ENCODE measurements around the gene NDUFA13.

The NDUFA13 gene

DNA sequence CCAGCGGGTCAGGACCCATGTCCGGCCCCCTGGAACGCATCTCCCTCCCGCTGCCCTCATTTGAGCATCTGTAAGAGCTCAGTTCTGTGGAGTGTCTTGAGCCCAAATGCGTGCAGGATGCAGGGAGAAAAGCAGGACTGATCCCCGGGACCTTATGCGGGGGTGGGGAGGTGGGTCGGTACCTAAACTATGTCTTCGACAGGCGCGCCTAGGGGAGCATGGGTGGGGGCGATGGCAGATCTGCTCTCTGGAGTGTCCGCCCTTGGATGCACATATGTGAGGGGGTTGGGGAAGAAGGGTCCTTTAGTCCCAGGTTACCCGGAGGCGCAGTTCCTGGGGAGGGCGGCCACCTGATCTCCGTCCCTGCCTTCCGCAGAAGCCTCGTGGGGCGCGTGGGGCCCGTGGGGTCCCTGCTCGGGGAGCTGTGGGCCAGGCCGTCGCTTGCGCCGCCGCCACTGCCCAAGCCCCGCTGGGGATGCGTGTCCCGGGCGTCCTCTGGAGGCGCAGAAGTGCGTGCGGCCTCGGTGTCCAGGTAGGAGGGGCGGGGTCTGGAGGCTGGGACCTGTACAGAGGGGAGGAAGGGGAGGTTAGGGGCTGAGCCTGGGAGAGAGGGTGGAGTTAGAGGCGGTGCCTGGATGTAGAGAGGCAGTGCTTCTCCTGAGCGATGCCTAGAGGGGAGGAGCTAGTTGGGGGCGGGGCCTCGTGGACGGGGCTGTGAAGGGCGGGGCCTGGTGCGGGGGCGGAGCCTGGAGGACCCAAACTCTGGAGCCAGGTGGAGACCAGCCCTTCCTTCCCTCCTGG lies 24.9 kb downstream of the NDUFA13 start:
- in situ Hi-C loops (cut with HindIII; ENCODE audit: low pct_ligation_motif_present, low pct_unique_long_range_greater_than_20kb, low sequenced_read_pairs), result no loop called here
- no peak for DNase-seq

DNA sequence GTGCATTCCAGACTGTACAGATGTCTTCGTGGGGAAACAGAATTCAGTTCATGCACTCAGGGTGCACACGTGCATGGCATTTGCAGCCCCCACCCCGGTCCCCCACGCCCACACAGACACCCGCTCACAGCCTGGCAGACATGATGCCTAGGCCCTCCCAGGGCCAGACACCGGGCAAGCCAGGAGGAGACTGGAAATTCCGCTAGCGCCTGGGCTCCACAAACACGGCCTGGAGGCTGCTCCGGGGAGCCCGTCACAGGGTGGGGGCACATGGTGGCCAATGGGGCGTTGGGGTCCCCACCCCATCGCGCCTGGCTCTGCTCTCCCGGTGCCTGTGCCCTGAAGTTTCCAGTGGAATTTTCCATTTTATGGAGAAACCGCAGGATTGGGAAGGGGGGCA lies 25.6 kb downstream of the NDUFA13 start:
- DNase-seq, result no peak
- in situ Hi-C loops (cut with HindIII; ENCODE audit: low pct_ligation_motif_present, low pct_unique_long_range_greater_than_20kb, low sequenced_read_pairs), result no loop called here

DNA sequence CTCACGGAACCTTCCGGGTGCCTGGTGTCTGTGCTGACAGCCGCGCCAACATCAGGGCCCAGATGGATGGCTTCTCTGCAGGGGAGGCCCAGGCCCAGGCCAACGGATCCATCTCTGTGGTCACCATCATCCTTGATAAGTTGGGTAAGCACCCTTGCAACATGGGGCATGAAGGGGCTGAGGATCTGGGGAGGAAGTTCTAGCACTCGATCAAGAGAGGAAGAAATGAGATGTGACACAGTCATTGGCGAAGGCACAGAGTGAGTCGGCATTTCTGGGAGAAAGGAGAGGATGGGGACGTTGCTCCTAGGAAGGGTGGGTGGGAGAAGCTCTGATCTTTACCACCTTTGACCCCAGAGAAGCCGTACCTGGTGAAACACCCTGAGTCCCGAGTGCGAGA lies 26.5 kb downstream of the NDUFA13 start:
- in situ Hi-C loops (cut with HindIII; ENCODE audit: low pct_ligation_motif_present, low pct_unique_long_range_greater_than_20kb, low sequenced_read_pairs), result no loop called here
- DNase-seq, result no peak

DNA sequence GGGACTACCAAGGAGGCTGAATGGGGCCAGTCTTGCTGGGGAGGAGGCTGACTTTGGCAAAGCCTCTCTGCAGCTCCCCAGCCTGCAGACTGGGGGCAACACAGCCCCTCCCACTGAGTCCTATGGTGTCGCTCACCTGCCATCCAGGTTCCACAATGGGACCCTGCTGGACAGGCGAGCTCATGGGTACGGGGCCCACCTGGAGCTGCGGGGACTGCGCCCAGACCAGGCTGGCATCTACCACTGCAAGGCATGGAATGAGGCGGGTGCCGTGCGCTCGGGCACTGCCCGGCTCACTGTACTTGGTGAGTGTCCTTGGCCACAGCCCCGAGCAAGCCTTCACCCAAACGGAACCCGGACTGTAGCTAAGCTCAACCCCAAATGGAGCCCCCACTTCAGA lies 27.1 kb downstream of the NDUFA13 start:
- DNase-seq, result no peak
- in situ Hi-C loops (cut with HindIII; ENCODE audit: low pct_ligation_motif_present, low pct_unique_long_range_greater_than_20kb, low sequenced_read_pairs), result no loop called here

DNA sequence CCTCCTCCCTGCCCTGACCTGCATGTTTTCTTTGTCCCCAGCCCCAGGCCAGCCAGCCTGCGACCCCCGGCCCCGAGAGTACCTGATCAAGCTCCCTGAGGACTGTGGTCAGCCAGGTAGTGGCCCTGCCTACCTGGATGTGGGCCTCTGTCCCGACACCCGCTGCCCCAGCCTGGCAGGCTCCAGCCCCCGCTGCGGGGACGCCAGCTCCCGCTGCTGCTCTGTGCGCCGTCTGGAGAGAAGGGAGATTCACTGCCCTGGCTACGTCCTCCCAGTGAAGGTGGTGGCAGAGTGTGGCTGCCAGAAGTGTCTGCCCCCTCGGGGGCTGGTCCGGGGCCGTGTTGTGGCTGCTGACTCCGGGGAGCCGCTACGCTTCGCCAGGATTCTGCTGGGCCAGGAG lies 27.6 kb downstream of the NDUFA13 start:
- in situ Hi-C loops (cut with HindIII; ENCODE audit: low pct_ligation_motif_present, low pct_unique_long_range_greater_than_20kb, low sequenced_read_pairs), result no loop called here
- no peak for DNase-seq

DNA sequence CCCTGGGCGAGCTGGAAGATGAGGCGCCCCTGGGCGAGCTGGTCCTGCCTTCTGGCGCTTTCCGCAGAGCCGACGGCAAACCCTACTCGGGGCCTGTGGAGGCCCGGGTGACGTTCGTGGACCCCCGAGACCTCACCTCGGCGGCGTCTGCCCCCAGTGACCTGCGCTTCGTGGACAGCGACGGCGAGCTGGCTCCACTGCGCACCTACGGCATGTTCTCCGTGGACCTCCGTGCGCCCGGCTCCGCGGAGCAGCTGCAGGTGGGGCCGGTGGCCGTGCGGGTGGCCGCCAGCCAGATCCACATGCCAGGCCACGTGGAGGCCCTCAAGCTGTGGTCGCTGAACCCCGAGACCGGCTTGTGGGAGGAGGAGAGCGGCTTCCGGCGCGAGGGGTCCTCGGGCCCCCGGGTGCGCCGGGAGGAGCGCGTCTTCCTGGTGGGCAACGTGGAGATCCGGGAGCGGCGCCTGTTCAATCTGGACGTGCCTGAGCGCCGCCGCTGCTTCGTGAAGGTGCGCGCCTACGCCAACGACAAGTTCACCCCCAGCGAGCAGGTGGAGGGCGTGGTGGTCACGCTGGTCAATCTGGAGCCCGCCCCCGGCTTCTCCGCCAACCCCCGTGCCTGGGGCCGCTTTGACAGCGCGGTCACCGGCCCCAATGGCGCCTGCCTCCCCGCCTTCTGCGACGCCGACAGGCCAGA lies 28.4 kb downstream of the NDUFA13 start:
- no peak for DNase-seq
- in situ Hi-C loops (cut with HindIII; ENCODE audit: low pct_ligation_motif_present, low pct_unique_long_range_greater_than_20kb, low sequenced_read_pairs), result no loop called here

DNA sequence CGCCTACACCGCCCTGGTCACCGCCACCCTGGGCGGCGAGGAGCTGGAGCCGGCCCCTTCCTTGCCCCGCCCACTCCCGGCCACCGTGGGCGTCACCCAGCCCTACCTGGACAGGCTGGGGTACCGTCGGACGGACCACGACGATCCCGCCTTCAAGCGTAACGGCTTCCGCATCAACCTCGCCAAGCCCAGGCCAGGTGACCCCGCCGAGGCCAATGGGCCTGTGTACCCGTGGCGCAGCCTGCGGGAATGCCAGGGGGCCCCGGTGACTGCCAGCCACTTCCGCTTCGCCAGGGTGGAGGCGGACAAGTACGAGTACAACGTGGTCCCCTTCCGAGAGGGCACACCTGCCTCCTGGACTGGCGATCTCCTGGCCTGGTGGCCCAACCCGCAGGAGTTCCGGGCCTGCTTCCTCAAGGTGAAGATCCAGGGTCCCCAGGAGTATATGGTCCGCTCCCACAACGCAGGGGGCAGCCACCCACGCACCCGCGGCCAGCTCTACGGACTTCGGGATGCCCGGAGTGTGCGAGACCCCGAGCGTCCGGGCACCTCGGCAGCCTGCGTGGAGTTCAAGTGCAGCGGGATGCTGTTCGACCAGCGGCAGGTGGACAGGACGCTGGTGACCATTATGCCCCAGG lies 29.0 kb downstream of the NDUFA13 start:
- in situ Hi-C loops (cut with HindIII; ENCODE audit: low pct_ligation_motif_present, low pct_unique_long_range_greater_than_20kb, low sequenced_read_pairs), result no loop called here
- DNase-seq, result no peak

DNA sequence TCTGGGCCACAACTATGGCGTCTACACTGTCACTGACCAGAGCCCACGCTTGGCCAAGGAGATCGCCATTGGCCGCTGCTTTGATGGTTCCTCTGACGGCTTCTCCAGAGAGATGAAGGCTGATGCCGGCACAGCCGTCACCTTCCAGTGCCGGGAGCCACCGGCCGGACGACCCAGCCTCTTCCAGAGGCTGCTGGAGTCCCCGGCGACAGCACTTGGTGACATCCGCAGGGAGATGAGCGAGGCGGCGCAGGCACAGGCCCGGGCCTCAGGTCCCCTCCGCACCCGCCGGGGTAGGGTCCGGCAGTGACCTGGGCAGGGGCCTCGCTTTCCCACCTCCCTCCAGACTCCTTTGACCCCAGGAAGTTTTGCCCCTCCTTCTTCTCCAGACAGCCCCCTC lies 29.7 kb downstream of the NDUFA13 start:
- in situ Hi-C loops (cut with HindIII; ENCODE audit: low pct_ligation_motif_present, low pct_unique_long_range_greater_than_20kb, low sequenced_read_pairs), result no loop called here
- no peak for DNase-seq

DNA sequence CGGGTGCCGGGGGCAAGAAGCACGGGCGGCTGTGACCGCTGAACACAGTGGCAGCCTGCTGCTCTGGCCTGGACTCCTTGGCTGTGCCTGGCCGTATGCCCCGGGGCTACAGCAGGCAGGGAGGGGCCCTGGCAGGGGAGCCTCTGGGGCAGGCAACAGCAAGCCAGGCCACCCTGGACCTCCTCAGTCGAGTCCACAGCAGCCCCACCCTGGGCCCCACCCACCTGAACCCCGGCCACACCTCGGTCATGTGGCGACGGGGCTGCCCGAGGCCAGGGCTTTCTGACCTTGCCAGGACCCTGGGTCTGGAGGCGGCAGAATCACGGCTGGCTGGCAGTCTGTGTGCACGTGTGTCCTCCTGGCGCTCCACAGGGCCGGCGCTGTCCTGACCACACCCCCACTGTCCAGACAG lies 30.7 kb downstream of the NDUFA13 start:
- DNase-seq, result no peak
- in situ Hi-C loops (cut with HindIII; ENCODE audit: low pct_ligation_motif_present, low pct_unique_long_range_greater_than_20kb, low sequenced_read_pairs), result no loop called here

DNA sequence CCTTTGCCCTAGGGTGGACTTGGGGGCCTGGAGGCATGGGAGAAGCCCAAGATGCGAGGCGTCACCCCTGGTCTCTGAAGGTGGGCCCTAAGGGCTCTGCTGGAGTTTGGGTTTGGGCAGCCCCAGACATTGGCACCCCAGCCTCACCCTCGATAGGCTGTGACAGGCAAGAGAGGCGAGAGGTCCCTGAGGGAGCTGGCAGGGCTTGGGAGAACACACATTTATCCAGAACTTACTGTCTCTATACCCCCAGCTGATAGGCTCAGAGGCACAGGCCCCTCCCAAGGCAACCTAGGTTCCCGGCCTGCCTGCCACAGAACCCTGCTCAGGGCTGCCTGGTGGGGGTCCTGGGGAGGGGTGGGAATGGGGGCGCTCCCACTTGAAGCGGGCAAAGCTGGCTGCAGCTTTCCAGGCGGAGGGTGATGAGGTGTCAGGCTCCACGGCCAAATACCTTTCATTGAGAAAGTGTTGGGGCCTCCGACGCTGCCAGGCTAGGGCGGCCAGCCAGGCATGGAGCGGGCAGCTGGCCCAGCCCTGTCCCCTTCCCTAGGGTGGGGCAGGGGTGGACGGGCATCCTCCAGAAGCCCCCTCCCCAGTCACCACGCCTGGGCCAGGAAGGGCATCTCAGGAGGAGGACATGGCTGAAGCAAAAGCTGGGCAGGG lies 31.8 kb downstream of the NDUFA13 start:
- DNase-seq, result no peak
- in situ Hi-C loops (cut with HindIII; ENCODE audit: low pct_ligation_motif_present, low pct_unique_long_range_greater_than_20kb, low sequenced_read_pairs), result no loop called here

DNA sequence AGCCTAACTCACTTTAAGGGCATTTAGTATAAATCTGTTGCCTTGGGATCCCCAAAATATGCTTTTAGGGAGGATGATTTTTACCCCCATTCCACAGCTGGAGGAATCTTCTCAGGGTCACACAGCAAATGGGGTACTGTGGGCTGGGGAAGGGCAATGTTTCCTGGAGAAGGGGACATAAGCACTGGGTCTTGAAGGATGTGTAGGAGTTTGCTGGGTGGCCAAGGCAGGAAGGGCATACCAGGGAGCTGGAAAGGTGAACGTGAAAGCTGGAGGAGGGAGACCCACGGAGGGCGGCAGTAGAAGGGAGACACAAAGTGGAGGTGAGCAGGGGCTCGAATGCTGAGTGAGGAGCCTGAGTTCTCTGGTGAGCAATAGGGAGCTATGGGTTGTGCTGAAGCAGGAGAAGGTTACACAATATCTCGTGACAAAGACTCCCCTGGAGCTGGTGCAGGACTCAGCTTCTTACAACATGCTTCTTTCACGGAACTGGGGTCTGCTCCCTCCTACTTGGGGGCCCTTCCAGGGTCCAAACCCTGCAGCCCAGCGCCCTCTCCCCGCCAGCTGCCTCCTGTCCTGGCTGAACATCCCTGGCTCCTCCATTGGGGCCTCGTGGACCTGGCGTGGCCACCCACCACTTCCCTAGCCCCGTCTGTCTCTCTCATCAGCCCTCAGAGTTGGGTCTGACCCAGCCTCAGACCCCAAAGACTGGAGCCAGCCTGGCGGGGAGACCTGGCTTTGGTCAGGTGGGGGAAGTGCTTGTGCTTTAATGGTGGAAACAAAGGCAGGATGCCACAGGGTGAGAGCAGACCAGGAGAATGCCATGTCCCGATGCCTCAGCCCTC lies 33.1 kb downstream of the NDUFA13 start:
- no peak for DNase-seq
- in situ Hi-C loops (cut with HindIII; ENCODE audit: low pct_ligation_motif_present, low pct_unique_long_range_greater_than_20kb, low sequenced_read_pairs), result no loop called here

DNA sequence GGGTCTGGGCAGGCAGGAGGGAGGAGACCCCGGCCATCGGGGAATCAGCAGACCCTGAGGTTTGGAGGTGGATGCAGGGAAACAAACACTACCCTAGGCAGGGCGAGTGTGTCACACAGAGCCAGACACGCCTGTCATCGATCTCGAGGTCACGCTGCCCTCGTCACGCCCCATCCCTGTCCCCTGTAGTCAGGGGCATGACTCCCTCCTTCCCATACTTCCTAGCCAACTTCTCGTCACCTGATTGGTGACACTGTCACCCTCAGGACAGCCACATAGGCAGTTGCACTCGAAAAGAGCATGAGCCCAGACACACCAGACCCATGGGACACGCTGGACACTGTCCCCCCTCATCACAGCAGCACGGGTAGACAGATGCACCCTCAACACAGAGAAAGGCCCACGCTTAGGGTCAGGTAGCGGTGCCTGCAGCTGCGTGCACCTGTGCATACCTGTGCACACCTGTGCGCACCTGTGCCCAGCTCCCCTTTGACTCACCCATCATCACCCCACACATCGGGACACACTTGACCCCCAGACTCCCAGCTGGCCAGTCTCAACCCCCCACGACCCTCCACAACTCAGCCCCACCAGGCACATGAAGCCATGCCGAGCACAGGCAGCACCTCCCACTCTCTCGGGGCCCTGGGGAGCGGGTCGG lies 33.9 kb downstream of the NDUFA13 start:
- DNase-seq, result no peak
- in situ Hi-C loops (cut with HindIII; ENCODE audit: low pct_ligation_motif_present, low pct_unique_long_range_greater_than_20kb, low sequenced_read_pairs), result no loop called here

DNA sequence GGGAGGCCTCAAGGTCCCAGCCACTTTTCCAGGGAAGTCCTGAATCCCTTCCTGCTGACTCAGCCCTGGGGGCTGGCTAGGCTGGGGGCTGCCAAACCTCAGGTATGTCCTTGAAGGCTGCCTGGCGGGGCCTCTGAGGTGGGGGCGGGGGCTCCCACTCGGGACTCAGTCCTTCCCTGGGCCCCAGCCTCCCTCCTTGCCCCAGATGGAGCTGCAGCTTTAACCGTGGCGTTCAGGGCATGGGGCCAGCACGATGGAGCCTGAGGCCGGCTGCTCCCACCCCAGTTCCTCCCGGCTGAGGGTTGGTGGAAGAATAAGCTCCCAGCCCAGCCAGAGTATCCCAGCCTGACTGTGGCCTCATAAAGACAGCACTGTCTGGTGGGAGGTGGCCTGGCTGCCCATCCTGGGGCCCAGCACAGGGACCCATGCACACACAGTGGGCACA lies 34.5 kb downstream of the NDUFA13 start:
- in situ Hi-C loops (cut with HindIII; ENCODE audit: low pct_ligation_motif_present, low pct_unique_long_range_greater_than_20kb, low sequenced_read_pairs), result no loop called here
- no peak for DNase-seq

DNA sequence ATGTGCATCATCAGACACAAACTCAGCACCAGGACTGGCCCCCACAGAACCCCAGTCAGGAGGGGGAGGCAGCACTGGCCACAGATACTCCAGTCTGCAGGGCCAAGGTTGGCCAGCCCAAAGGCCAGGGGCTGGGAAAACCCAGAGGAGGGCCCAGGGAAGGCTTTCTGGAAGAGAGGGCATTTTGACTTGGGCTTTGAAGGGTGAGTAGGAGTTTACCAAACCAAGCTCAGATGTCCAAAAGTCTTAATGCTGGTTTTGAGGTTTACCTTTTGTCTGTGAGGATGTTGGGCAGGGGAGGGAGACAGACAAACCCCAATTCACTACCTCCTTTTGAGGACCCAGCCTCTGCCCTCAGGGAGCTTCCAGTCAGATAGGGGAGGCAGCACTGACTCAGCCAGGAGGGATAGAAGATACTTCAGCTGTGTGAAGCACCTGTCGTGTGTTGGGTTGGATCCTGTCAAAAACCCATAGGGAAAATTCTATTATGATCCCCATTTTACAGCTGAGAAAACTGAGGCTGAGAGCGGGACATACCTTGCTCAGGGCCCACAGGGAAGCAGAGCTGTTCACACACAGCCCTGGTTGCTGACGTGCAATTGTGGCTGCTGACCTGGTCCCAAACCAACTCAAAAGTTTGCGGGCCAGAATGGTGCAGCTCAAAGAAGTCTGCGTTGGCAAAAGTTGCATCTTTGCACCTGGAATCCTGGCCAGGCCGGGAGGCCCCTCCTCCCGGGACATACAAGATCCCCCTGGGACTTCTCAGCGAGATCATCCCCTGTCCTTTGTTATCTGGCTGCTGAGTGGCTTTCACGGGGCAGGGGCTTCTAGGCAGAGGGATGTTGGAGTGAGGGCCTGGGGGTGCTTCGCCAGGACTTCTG lies 35.2 kb downstream of the NDUFA13 start:
- no peak for DNase-seq
- in situ Hi-C loops (cut with HindIII; ENCODE audit: low pct_ligation_motif_present, low pct_unique_long_range_greater_than_20kb, low sequenced_read_pairs), result no loop called here

DNA sequence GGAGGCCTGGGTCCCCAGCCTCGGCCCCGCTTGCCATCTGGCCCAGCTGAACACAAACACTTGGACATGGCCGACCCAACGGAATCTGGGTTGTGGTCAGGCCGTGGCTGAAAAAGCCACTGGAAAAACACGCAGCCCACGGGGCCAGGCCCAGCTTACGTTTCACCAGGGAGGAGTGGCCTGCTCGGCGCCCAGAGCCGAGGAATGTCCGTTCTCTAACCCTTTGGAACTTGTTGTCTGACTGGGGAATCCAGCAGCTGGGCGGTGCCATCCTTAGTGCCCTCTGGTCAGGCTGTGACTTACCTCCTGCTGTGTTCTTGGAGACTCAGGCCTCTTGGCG lies 35.8 kb downstream of the NDUFA13 start:
- in situ Hi-C loops (cut with HindIII; ENCODE audit: low pct_ligation_motif_present, low pct_unique_long_range_greater_than_20kb, low sequenced_read_pairs), result no loop called here
- DNase-seq, result no peak

DNA sequence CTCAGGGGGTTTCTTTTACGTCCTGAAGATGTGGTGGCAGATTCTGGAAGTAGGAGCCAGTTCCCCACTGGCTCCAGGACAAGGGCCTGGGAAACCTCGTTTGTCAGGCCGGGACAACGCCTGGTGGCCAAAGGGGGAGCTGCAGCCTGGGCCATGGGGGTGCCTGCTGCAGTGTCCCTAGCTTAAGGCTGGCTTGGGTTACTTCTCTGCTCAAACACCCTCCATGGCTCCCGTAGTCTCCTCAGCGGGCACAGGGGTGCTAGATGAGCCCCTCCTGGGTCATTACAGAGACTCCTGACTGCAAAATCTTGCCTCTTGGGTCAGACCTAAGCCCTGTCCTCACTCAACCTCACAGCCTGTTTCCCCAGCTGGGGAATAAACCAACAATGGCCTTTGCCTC lies 36.8 kb downstream of the NDUFA13 start:
- in situ Hi-C loops (cut with HindIII; ENCODE audit: low pct_ligation_motif_present, low pct_unique_long_range_greater_than_20kb, low sequenced_read_pairs), result no loop called here
- peak; percentile 25 for DNase-seq

DNA sequence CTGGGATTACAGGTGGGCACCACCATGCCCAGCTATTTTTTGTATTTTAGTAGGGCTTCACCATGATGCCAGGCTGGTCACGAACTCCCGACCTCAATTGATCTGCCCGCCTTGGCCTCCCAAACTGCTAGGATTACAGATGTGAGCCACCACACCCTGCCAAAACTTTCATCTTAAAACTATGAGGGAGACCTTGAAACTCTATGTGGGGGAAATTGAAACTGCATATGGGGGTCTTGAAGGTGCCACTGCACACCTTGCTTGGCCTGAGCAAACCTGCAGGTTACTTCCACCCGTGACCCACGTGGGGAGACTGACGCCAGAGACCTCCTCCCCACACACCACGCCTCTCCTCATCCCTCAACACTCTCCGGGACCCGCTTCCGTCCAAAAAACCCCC lies 37.6 kb downstream of the NDUFA13 start:
- in situ Hi-C loops (cut with HindIII; ENCODE audit: low pct_ligation_motif_present, low pct_unique_long_range_greater_than_20kb, low sequenced_read_pairs), result no loop called here
- DNase-seq, result no peak

Measured in ACHN (cell line).